ENCODE results near the gene IRF2BP2.

Gene IRF2BP2

GRCh38 chr1:234581063-234581714, 28.8 kb downstream of the IRF2BP2 start:
- no peak for DNase-seq

- DNase-seq, result peak; percentile 25
Measured at GRCh38 chr1:234579967-234580366, 30.0 kb downstream of the IRF2BP2 start.

GRCh38 chr1:234578735-234579134, 31.2 kb downstream of the IRF2BP2 start:
- no peak for DNase-seq

GRCh38 chr1:234578087-234578486, 31.9 kb downstream of the IRF2BP2 start:
- DNase-seq, result no peak

- no peak for DNase-seq
Measured at GRCh38 chr1:234573711-234574299, 36.2 kb downstream of the IRF2BP2 start.

- DNase-seq, result no peak
Measured at GRCh38 chr1:234572966-234573365, 37.0 kb downstream of the IRF2BP2 start.

GRCh38 chr1:234571702-234572101, 38.3 kb downstream of the IRF2BP2 start:
- DNase-seq, result no peak

GRCh38 chr1:234570329-234571120, 39.5 kb downstream of the IRF2BP2 start:
- DNase-seq, result no peak

GRCh38 chr1:234568345-234568744, 41.6 kb downstream of the IRF2BP2 start:
- no peak for DNase-seq

- no peak for DNase-seq
Measured at GRCh38 chr1:234565132-234565531, 44.8 kb downstream of the IRF2BP2 start.

- DNase-seq, result no peak
Measured at GRCh38 chr1:234564035-234565029, 45.6 kb downstream of the IRF2BP2 start.

- no peak for DNase-seq
Measured at GRCh38 chr1:234562334-234562733, 47.6 kb downstream of the IRF2BP2 start.

GRCh38 chr1:234561319-234561718, 48.7 kb downstream of the IRF2BP2 start:
- no peak for DNase-seq

- DNase-seq, result no peak
Measured at GRCh38 chr1:234559902-234560676, 49.9 kb downstream of the IRF2BP2 start.

- no peak for DNase-seq
Measured at GRCh38 chr1:234559152-234559901, 50.7 kb downstream of the IRF2BP2 start.

- DNase-seq, result no peak
Measured at GRCh38 chr1:234558330-234558836, 51.6 kb downstream of the IRF2BP2 start.

GRCh38 chr1:234556245-234556943, 53.6 kb downstream of the IRF2BP2 start:
- no peak for DNase-seq

GRCh38 chr1:234555390-234556024, 54.5 kb downstream of the IRF2BP2 start:
- no peak for DNase-seq

GRCh38 chr1:234554698-234555311, 55.2 kb downstream of the IRF2BP2 start:
- DNase-seq, result no peak
